ENCODE data around the gene TMC8.

DNA sequence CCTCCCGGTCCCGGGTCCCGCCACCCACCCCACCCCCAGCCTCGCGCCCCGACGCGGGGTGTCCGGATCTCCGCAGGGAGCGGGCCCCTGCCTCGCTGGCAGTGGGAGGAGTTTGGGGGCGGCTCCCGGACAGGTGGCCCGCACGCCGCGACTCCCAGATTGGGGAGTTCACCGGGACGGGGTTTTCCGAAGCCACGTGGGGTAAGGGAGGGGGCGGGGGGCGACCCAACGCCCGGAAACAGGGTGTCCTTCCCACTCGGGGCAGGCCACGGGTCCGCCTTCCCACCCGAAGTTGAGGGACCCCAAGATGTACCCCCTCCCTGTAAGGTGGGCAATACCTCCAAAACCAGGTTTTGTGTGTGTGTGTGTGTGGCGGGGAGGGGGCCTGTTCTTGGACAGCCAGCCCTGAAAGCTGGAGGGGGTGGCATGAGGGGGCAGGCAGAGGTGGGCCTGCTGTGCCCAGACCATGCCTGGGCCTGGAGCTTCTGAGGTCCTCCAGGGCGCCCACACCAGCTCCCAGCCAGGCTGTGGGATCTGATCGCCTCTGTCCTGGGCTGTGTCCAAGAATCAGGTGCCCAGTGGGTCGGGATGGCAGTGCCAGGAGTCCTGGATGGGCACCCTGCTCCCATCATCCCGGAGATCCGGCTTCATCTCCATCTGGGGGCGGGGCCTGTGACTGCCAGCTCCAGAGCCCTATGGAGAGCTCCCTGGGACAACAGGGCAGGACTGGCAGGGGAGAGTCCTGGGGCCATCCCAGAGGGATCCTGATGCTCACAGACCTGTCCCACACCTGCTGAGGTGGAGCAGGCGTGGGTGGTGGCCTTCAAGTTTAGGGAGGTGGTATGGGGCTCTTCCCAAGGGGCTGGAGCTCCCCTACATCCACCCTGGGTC is 38.6 kb downstream of the TMC8 start:
- TF ChIP-seq CTCF (IDR thresholded peaks at IDR 0.05; ENCODE audit: low read length), result no peak
- no peak for TF ChIP-seq EZH2 (IDR thresholded peaks at IDR 0.05; ENCODE audit: borderline replicate concordance, low read length)

All from OCI-LY1 (cell line).